CD4-positive, alpha-beta T cell treated with Interleukin-15 for 4 hours (primary cell): ENCODE data around the gene DOCK6.

Experiments used
- DNase-seq: peaks from one replicate; pipeline ENCODE4 v3.0.0-alpha.2; 2020; ENCODE audit warnings: low spot score

DOCK6 gene

DNA sequence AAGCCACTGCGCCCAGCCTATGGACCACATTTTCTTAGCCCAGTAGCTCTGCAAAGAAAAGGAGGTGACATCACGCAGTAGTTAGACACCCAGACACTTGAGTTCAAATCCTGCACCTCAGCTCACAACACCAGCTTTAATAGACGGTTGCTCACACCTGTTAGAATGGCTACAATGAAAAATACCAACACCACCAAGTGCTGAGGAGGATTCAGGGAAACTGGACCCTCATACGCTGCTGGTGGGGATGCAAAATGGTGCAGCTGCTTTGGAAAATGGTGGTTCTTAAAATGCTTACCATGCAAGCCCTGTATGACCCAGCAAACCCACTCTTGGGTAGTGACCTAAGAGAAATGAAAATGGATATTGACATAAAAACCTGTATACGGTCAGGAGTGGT, 11.7 kb upstream of the DOCK6 start:
- DNase-seq, result no peak

DNA sequence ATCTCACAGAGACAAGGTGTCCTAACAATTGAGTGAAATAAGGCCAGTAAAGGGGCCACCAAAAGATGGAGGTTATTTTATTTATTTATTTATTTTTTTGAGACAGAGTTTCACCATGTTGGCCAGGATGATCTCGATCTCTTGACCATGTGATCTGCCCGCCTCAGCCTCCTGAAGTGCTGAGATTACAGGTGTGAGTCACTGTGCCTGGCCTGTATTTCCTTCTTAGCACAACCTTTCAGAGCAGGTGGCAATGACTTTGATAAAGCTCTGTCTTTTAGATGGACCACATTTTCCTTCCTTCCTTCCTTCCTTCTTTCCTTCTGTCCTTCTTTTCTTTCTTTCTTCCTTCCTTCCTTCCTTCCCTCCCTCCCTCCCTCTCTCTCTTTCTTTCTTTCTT, 11.0 kb upstream of the DOCK6 start:
- no peak for DNase-seq

DNA sequence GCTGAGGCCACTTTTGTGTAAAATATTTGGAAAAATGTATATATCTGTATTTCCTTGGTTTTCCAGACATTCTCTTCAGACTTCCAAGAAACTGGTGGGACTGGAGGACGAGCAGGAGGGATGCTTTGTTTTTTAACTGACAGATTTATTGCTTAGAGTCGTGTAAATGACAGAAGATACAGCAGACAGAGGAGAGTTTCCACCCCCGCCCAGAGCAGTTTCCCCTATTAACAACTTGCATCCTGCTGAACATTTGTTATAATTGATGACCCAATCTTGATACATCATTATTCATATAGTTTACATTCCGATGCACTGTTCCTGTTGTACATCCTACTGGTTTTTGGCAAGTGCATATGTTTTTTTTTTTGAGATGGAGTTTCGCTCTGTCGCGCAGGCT, 7.1 kb upstream of the DOCK6 start:
- DNase-seq, result no peak

DNA sequence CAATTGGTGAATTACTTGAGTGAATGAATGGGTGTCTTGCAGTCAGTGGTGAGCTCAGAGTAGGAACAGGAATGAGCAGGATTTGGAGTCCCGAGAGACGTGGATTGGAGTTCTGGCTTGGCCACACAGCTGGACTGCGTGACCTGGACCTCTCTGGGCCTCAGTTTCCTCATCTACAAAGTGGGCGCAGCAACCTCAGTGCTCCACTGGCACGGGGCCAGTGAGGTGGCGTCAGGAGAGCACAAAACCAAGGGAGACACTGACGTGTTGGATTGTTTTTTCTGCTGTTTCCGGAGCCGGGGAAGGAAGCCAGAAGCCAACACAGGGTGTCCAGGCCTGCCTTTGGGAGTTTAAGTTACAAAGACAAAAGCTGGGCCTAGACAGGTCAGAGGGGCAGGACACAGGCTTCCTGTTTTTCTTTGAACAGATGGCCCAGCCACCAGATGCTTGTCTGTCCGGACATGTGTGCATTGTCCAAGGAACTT, 6.5 kb upstream of the DOCK6 start:
- no peak for DNase-seq

DNA sequence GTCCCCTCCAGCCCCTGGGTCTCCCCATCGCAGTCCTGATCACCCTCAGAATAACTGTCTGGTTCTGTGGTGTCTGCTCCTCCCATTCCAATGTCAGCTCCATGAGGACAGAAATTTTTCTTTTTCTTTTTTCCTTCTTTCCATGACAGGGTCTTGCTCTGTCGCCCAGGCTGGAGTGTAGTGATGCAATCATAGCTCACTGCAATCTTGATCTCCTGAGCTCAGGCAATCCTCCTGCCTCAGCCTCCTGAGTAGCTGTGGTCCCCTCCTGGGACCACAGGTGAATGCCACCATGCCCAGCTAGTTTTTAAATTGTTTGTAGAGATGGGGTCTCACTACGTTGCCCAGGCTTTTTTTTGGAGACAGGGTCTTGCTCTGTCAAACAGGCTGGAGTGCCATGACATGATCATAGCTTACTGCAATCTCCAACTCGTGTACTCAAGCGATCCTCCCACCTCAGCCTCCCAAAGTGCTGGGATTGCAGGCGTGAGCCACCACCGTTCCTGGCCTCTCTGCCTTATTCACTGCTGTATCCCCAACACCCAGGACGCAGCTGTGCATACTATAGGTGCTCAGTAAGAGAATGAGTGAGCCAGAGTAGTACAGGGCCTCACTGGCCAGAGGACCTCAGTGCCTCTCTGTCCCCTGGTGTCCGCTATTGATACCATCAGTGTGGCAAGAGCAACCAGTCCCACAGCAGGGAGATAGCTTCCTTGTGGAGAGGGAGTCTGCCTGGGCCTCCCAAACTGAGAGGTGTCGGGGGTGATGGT, 5.2 kb upstream of the DOCK6 start:
- no peak for DNase-seq

DNA sequence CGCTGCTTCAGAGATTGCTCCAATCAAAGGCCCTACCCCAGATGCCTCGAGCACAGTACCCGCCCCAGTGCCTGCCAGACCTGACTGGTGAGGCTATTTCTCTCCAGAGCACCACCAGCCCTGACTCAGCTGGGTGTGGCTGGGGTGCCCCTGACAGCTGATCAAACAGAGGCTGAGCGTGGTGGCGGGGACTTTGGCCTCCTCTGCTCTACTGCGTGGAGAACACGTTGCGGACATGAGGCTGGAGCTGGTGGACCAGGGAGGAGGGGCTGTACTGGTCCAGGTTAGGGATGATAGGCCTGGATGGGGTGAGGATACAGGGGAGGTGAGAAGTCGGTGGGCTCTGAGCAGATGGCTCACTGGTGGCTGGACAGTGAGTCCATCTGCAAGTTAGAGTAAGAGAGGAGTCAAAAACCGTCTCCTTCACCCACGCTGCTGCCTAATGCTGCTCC, 3.5 kb upstream of the DOCK6 start:
- no peak for DNase-seq

DNA sequence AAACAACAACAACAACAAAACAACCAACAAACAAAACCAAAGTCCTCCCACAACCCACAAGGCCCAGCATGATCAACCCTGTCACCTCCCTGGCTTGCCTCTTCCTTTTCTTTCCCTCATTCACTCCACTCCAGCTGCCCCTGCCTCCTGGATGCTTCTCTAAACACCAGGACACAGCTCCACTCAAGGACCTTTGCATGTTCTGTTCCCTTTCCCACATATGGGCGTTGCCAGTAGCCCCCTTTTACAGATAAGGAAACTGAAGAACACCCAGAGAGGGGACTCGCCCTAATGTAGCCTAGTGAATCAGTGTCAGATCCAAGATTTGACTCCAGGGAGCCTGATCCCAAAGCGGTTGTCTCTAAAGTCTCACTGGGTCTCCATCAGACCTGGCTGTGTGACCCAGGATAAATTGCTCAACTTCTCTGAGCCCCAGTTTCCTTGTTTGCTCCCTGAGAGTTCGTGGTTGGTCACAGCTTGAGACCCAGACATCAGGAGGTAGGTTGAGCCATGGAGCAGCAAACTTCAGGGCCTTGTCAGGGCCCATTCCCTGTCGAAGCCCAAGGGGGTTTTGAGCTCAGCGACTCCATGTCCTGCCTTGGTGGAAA, 3.0 kb upstream of the DOCK6 start:
- DNase-seq, result no peak

DNA sequence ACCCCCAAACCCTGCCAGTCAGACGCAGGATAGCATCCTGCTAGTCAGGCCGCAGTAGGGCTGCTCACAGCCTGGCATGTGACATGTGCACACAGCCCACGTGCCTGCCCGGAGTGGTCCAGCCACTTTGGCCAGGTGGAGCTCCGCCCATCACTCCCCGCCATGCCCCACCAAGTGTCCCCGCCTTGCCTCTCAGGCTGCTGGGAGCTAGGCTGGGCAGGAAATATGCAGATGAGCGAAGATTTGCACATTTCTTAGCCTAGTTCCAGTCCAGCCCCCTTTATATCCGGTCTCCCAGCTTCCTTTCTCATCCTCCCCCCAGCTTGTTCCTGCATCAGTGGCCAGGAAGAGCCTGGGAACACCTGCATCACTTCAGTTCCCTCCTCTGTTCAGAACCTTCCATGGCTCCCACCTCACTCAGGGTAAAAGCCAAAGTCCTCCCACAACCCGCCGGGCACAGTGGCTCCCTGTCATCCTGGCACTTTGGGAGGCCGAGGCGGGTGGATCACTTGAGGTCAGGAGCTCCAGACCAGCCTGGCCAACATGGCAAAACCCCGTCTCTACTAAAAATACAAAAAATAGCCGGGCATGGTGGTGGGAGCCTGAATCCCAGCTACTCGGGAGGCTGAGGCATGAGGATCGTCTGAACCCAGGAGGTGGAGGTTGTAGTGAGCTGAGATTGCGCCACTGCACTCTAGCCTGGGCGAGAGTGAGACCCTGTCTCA, 2.3 kb upstream of the DOCK6 start:
- no peak for DNase-seq

DNA sequence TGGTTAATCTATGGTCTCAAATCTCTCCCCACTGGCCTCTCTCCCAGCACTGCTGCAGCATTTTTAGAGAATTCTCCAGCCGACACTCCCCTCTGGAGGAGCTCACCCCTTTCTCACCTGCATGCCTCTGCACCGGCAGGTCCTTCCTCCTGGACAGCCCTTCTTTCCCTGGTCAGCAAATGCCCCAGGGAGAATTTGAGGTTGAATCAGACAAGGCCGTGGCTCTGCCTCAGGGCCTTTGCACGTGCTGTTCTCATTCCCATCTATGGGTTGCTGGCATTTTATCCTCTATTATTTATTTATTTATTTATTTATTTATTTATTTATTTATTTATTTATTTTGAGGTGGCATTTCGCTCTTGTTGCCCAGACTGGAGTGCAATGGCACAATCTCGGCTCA, 1.4 kb upstream of the DOCK6 start:
- no peak for DNase-seq

DNA sequence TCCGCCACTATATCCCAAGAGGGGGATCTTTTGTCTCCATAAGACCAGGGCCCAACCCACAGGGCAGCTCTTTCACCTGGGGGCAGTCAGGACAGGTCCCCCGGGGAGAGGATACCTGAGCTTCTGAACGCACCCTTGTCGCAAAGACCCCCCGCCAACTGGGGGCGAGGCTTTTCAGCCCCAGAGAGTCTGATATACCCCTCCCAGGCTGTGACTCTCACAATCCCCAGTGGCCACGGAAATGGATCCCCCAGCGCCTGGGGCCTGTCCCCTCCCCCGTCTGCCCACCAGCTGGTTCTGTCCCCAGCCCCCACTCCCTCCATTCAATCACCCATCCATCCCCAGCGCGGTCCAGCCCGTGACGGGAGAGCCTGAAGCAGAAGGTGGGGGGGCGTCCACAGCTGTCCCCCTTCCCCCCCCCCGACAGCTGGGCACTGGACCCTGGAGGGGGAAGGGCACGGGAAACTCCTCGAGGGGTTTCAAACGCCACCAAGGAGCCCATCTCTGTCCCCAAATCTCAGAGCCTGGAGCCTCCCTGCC, 823 bp downstream of the DOCK6 start:
- DNase-seq, result no peak

DNA sequence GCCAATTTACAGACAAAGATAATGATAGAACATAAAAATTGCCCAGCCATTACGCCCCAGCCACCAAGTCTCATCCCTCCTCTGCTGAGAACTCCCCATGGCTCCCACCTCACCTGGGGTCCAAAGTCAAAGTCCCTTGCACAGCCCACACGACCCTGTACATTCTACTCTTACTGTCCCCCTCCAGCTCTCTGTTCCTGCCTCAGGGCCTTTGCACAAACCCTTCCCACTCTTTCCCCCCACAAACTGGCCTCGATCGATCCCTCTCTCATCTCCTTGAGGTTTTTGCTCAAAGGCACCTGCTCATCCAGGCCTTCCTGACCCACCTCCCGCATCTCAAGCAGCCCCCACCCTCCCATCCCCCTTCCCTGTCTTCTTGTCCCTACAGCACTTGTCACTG, 1.3 kb downstream of the DOCK6 start:
- DNase-seq, result no peak

DNA sequence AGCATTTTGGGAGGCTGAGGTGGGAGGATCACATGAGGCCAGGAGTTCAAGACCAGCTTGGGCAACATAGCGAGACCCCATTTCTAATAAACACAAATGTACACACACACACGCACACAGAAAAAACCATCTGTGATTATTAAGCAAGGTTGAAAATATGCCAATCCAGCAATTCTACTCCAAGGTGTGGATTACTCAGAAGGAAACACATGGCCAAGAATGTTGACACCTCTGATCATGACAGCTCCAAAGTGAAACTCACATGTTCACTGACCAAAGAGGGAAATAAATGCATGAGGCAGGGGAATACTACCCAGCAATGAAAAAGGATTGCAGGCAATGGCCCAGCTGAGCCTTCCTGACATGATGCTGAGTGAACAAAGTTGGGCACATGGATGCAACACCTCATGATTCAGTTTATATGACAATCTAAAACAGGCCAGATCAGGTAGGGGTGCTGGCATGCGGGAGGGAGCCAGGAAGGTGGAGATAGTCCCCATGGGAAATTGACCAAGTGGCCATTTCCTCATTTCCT, 4.4 kb downstream of the DOCK6 start:
- no peak for DNase-seq

DNA sequence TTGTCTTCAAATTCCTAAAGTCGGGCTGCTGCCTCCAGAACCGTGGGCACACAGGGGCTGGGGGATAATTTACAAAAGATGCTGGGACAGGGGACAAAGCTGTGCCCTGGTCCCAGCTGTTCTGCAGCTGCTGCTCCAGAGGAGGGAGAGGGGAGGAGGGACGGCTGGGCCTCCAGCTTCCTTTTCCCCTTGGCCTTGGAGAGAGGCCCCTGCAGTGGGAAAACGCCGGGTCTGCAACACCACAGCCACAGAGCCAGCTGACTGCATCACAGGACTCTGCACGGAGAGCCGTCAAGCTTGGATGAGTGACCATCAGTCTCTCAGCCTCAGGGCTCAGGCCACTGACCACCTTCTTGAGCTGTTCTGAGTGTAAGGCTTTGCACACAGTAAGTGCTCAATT, 6.1 kb downstream of the DOCK6 start:
- no peak for DNase-seq

DNA sequence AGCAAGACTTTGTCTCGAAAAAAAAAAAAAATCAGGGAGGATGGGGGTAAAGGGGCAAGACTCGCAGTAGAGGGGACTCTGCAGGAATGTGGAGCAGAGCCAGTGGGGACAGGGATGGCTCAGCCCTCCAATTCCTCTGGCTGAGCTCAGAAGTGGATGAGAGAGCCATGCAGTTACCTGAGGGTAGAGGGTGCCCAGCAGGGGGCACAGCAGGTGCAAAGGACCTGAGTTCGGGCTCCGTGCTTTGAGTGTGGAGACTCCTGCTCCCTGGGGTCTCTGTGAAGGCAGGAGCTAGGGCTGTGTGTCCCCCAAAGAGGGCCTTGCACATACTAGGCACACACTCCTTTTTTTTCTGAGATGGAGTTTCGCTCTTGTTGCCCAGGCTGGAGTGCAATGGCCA, 7.7 kb downstream of the DOCK6 start:
- DNase-seq, result no peak

DNA sequence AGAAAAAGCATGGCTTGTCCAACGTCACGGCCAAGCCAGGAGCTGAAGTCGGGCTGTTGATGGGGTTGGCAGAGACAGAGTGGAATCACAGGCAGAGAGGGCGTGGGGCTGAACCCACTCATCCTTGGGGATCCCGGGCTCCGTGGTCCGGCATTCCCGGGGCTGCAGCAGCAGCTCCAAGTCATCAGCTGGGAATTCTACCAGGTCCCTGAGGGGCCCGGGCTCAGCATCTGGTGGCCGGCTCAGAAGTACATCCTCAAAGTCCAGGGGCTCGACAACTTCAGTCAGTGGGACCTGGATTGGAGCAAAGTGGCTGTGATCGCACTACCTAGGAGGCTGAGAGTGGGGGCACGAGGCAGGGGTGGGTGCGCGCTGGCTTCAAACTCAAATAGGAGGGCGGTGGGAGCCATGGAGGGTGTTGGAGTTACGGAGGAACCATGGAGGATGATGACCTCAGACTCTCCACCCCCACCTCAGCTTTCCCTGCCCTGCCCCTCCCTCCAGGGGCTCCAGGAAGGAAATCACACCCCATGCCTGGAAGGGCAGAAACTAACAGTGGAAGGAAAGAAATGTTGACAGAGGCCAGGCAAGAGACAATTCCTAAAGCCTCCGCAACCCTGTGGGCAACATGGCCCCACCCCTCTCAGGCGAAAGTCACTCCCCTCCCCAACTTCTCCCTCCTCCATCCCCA, 9.5 kb downstream of the DOCK6 start:
- no peak for DNase-seq

DNA sequence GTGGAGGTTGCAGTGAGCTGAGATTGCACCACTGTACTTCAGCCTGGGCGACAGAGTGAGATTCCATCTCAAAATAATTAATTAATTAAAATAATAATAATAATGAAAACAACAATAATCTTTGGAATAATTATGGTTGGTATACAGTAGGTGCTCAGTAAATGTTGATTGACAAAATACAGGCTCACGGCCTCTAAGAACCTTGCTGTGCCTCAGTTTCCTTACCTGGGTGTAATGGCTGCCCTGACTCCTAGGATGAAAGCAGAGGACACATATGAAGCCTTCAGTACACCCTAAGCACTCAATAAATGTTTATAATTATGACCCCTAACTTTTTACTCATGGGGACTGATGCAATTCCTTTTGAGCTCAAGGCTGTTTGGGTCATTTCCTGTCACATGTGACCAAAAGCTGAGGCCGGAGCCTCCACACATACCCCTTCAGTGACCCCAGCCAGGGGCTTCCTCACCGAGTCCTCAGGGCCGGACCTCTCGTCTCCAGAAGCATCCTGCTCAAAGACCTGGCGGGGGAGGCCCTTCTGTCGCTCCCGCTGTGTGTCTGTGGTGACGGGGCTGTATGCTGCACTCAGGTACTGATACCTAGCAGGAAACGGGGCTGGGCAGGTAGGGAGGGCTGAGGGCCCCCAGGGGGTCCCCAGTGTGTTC, 10.5 kb downstream of the DOCK6 start:
- DNase-seq, result no peak

DNA sequence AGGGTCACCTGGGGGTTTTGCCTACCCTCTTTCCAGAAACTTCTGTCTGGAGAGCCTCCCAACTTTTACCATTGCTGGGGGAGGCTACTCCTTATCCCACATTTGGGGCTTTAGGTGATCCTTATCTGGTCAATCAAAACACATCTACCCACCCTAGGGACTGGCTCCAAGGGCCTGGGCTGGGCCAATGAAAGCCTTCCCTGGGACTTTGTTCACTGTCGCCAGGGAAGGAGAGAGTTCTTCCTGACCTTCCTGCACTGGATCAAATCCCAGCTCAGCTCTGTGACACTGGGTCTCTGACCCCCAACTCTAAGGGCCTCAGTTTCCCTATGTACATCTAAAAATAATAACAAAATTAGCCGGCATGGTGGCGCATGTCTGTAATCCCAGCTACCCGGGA, 11.1 kb downstream of the DOCK6 start:
- no peak for DNase-seq

DNA sequence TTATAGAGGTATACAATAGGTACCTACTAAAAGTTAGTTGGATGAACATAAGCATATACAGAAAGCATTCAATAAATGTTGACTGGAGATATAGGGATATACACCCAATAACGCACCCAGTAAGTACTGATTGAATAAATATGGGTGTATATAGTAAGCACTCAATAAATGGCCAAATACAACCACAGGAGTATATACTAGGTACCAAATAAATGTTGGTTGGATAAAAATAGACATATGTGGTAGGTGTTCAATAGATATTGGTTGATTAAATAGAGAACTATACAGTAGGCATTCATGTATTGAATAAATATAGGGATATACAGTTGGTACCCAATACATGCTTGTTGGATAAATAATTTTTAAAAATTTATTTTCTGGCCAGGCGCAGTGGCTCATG, 13.5 kb downstream of the DOCK6 start:
- no peak for DNase-seq

DNA sequence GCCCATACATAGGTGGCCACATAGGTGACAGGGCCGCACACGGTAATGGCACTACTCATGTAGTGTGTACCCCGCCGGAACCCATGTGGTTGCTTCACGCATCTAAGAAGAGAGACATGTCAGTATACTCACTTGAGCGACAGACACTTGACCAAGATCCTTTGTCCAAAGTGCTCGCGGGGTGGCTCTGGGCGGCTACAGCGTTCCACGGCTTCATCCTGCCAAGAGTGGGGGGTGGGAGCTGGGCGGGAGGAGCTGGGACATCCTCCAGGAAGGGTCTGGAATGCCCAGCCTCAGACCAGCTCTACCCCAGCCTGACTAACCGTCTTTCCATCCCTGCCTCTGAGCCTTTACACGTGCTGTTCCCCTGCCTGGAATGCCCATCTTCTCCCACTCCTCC, 14.4 kb downstream of the DOCK6 start:
- DNase-seq, result no peak

DNA sequence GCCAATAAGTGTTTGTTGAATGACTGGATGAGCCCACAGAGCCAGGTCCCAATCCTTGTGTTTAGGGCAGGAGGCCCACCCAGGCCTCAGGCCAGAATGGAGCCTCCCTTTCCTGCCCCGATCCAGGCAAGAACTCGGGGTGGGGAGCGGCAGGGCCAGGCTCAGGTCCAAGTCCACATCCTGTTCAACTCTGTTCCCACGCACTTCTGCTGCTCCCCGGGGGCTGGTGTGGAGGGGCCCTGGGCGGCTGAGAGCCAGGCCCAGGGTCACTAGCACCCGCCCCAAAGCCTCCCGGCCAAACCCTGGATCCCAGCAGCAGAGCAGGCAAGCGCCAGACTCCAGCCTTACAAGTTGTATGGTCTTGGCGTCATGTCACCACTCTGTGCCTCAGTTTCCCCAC, 14.9 kb downstream of the DOCK6 start:
- no peak for DNase-seq

DNA sequence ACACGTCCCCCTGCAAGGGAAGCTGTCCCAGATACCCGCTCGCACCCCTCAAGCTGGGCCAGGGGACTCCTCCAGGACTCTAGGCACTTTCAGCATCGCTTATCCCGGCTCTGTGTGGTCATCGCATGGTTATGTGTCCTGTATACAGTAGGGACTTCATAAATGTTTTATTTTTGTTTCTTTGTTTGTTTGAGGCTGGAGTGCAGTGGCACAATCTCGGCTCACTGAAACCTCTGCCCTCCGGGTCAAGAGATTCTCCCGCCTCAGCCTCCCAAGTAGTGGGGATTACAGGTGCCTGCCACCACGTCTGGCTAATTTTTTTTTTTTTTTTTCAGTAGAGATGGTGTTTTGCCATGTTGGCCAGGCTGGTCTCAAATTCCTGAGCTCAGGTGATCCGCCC, 15.4 kb downstream of the DOCK6 start:
- DNase-seq, result no peak
